HL-60 (cell line): Measurements from ENCODE around the gene COPG2.

Source experiments
- POLR2AphosphoS5 ChIP-seq: IDR thresholded peaks from 2 replicates; pipeline ENCODE4 v1.6.1; 2012; ENCODE audit warnings: low read depth
- TF ChIP-seq, protein P1 (sequence below): IDR thresholded peaks from one replicate; pipeline ENCODE4 v1.5.1; 2011; ENCODE audit warnings: low read length, control low read depth, inconsistent platforms; ENCODE audit not compliant: insufficient read depth

DNA sequence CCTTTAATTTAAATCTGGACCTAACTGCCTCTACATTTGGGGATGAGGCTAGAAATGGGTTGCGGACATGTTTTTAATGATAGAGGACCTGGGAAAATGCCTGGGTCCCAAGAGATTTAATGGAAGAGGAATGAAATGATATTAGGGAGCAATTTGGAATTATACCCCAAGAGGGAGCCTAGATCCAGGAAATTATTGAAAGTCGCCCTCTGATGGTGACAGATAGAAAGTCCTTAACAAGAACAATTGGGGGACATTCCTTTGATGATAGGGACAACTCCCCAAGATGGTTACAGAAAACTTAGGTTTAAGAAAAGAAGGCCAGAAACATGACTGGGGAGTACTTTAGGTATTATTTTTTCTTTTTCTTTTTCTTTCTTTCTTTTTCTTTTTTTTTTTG is 27.3 kb upstream of the COPG2 start:
- TF ChIP-seq, protein P1, sequence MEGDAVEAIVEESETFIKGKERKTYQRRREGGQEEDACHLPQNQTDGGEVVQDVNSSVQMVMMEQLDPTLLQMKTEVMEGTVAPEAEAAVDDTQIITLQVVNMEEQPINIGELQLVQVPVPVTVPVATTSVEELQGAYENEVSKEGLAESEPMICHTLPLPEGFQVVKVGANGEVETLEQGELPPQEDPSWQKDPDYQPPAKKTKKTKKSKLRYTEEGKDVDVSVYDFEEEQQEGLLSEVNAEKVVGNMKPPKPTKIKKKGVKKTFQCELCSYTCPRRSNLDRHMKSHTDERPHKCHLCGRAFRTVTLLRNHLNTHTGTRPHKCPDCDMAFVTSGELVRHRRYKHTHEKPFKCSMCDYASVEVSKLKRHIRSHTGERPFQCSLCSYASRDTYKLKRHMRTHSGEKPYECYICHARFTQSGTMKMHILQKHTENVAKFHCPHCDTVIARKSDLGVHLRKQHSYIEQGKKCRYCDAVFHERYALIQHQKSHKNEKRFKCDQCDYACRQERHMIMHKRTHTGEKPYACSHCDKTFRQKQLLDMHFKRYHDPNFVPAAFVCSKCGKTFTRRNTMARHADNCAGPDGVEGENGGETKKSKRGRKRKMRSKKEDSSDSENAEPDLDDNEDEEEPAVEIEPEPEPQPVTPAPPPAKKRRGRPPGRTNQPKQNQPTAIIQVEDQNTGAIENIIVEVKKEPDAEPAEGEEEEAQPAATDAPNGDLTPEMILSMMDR: peak; percentile 42
- no peak for TF ChIP-seq POLR2AphosphoS5
